Sciatic nerve (tissue), 2 donors: ENCODE results near the gene CLECL1. TPM values are rescaled to one million over a fixed set of nuclear protein-coding genes. Genes with fewer than 3 reads are reported as not detected.
"Not testable (repeated sequence)": the region's sequence is repeated elsewhere in the genome, so short reads cannot be mapped to it uniquely, and the experiment has no call there.

Experiments used
- ATAC-seq: fragments of 200-7000 bp; cut with Tn5 transposase; one replicate; pipeline ENCODE4 v1.9.1; 2020; ENCODE audit warnings: mild to moderate bottlenecking, moderate library complexity
- DNase-seq: peaks from one replicate; pipeline ENCODE4 v3.0.0-alpha.2; 2020; ENCODE audit warnings: low spot score
- intact Hi-C: fragments of 100-400 bp; cut with DNase I; formaldehyde crosslinking; loops from one replicate; pipeline ENCODE4 v1.14.2; 2022
- total RNA-seq: library from RNA; stranded (reverse); fragmentation: NEBNext Ultra II Directional; extraction: Animal tissue kit (Norgen Biotek cat#: 25700); gene quantifications from one replicate; pipeline ENCODE4 v1.2.1, GENCODE V29; 2021
- donor health status: DM: no; HTN: no; CAD: no.
- donor health status: DM: no; HTN: no; CAD: no.

CLECL1 gene
- total RNA-seq, 1 donor from 2014 or later: 1.1 TPM

- DNase-seq: no peak
- intact Hi-C loops: loop anchor here (10.0 kb wide), 1 partner anchor 67 kb away; no protein-coding TSS in a partner anchor
These were observed 31.3 kb downstream of the CLECL1 start for GRCh38 chr12:9701380-9702154.

GRCh38 chr12:9700606-9700956 is 32.3 kb downstream of the CLECL1 start:
- intact Hi-C loops: loop anchor here (10.0 kb wide), 1 partner anchor 66 kb away; no protein-coding TSS in a partner anchor
- ATAC-seq: no peak
- DNase-seq: no peak

More at GRCh38 chr12:9701380-9702154, 31.3 kb downstream of the CLECL1 start:
- no peak for ATAC-seq

DNA sequence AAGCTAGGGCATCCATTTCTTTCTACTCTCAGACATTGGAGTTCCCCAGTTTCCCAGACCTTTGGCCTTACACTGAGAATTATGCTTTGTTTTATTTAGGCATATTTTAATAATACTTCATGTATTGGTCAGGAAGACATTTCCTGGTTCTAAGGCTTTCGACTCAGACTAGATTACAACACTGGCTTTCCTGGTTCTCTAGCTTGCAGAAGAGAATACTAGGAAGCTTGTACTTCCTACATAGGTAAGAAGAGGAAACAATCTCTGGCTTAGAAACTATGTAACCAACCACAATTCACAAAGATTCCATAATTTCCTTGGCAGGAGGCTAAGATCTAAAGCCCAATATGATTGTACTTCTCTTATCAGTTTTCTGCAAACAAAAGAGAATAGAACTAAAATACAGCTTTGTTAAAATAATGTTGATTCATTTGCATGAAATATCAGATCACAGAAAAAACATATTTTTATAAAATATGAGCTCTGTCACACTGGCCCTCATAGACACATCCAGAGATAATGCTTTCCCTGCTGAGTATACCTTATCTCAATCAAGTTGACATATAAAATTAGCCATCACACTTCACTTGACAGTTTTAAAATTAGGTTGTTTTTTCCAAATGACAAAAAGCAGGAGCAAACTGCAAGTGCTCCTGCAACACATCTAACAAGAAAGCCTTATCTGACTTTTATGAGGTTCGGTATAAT is 32.8 kb downstream of the CLECL1 start:
- intact Hi-C loops: loop anchor here (10.0 kb wide), 1 partner anchor 65 kb away; no protein-coding TSS in a partner anchor
- ATAC-seq: no peak
- DNase-seq: no peak

DNA sequence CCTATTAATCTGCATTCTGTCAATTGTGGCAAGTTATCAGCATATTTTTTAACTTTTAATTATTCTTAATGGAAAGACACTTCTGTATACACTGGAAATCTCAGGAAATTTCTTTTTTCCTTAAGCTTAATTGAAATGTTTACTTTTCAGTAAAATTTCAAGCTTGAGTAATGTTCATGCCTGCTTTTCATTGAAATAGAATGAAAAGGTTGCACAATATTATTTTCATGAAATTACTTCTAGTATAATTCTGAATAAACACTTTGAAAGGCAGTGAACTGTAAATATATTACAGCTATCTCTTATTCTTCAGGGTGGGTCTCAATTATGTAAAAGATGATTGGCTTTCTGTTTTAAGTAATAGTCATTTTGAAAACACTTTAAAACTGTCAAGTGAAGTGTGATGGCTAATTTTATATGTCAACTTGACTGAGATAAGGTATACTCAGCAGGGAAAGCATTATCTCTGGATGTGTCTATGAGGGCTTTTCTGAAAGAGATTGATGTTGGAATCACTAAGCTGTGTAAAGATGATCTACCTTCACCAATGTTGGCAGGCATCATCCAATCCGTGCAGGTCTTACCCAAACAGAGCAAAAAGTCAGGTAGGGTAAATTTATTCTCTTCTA is 33.5 kb downstream of the CLECL1 start:
- intact Hi-C loops: no loop called here
- DNase-seq (no peak), ATAC-seq (no peak)

DNA sequence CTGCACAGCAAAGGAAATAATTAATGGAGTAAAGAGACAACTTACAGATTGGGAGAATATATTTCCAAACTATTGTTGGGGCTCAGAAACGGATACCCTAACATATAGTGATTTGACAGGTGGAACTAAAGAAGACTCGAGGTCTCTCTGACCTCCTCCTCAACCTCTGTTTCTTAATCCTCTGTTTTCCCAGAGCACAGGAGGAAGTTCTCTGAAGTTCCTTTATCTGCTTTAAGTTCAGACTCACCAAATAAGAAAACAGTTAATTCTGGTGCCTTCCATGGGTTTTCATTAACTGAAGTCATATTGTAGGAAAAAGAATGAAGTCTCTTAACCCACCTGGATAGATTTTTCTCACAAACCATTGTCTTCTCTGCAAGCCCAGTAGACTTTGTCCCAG is 34.2 kb downstream of the CLECL1 start:
- intact Hi-C loops: no loop called here
- ATAC-seq (no peak), DNase-seq (no peak)

DNA sequence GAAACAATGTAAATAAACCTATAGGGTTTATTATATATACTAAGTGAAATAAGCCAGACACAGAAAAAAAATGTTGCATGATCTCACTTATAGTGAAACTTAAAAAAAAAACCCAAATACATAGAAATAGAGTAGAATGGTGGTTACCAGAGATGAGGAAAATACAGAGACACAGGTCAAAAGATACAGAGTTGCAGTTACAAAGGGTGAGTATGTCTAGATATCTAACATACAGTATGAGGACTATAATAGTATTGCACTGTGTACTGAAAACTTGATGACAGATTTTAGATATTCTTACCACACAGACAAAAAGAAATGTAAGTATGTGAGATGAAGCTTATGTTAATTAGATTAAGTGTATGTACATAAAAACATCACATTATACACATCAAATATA is 35.3 kb downstream of the CLECL1 start:
- no peak for DNase-seq
- intact Hi-C loops: no loop called here
- ATAC-seq: no peak

- intact Hi-C loops, DNase-seq, ATAC-seq: not testable (repeated sequence)
These were observed 37.2 kb downstream of the CLECL1 start for GRCh38 chr12:9695661-9696060.

GRCh38 chr12:9695150-9695549 is 37.7 kb downstream of the CLECL1 start:
- intact Hi-C loops, DNase-seq, ATAC-seq: not testable (repeated sequence)

DNA sequence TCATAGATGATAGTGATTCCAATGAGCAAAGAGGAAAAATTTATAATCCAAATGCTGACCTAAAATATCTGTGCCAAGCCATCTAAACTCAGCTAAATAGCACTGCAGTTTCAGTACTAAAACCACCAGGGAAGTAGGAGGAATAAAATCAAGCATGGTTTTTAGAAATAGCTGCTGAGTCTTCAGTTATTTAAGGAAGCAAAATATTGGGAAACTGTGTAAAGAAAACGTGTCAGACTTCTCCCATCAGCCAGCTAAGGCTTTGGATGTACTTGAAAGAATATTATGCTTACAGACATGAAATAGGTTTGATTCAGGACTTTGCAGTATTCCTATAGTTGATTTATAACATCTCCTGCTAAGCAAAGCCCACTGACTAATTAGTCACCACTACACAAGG is 38.7 kb downstream of the CLECL1 start:
- ATAC-seq (no peak), DNase-seq (no peak)
- intact Hi-C loops: no loop called here

DNA sequence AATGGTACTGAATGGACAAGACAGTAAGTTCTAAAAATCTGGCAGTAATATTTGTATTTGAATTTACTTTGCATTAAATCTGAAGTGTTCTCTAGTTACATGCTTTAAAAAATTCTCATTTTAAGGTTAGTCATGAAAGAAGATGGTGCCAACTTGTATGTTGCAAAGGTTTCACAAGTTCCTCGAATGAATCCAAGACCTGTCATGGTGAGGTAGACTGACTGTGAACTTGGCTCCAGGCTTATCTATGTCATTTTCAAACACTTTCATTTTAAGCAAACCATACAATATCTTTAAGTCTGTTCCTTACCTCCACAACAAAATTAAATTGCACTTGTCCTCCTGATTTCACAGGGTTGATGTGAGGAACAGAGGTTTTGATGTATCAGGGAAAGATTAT is 40.0 kb downstream of the CLECL1 start:
- intact Hi-C loops: no loop called here
- DNase-seq: no peak
- ATAC-seq: no peak

GRCh38 chr12:9687228-9687627 is 45.7 kb downstream of the CLECL1 start:
- no peak for DNase-seq
- ATAC-seq: no peak
- intact Hi-C loops: no loop called here

- ATAC-seq: no peak
- DNase-seq: no peak
- intact Hi-C loops: no loop called here
These were observed 47.0 kb downstream of the CLECL1 start for GRCh38 chr12:9685915-9686314.

GRCh38 chr12:9685366-9685765 is 47.5 kb downstream of the CLECL1 start:
- ATAC-seq, DNase-seq: not testable (repeated sequence)

DNA sequence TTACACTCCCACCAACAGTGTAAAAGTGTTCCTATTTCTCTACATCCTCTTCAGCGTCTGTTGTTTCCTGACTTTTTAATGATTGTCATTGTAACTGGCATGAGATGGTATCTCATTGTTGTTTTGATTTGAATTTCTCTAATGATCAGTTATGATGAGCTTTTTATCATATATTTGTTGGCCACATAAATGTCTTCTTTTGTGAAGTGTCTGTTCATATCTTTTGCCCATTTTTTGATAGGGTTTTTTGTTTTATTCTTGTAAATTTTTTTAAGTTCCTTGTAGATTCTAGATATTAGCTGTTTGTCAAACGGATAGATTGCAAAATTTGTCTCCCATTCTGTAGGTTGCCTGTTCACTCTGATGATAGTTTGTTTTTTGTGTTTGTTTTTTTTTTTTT is 49.9 kb downstream of the CLECL1 start:
- DNase-seq, ATAC-seq: not testable (repeated sequence)

More at GRCh38 chr12:9685366-9685765, 47.5 kb downstream of the CLECL1 start:
- intact Hi-C loops: not testable (repeated sequence)

DNA sequence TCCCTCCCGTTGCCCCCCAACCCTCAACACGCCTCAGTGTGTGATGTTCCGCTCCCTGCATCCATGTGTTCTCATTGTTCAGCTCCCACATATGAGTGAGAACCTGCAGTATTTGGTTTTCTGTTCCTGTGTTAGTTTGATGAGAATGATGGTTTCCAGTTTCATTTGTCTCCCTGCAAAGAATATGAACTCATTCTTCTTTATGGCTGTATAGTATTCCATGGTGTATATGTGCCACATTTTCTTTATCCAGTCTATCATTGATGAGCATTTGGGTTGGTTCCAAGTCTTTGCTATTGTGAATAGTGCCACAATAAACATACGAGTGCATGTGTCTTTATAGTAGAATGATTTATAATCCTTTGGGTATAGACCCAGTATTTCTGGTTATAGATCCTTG is 50.4 kb downstream of the CLECL1 start:
- intact Hi-C loops, ATAC-seq, DNase-seq: not testable (repeated sequence)

More for the DNA sequence above, 49.9 kb downstream of the CLECL1 start:
- intact Hi-C loops: not testable (repeated sequence)

DNA sequence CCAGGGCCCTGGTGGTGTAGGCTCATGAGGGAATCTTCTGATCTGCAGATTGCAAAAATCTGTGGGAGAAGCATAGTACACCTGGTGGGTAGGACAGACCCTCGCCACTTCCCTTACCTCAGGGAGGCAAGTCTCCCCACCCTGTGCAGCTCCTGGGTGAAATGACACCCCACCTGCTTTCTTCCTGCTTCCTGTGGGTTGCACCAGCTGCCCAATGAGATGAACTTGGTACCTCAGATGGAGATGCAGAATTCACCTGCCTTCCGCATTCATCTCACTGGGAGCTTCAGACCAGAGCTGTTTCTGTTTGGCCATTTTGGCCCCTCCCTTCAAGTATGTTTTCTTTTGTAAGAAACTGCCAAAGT is 58.7 kb downstream of the CLECL1 start:
- intact Hi-C loops: no loop called here
- no peak for DNase-seq
- ATAC-seq: peak; percentile 30

GRCh38 chr12:9673404-9674225 is 59.3 kb downstream of the CLECL1 start:
- intact Hi-C loops: no loop called here
- DNase-seq (peak; percentile 64), ATAC-seq (peak; percentile 71)
